Measurements from ENCODE around the gene WIPI1. TPM values are rescaled to one million over a fixed set of nuclear protein-coding genes. Genes with fewer than 3 reads are reported as not detected.
"Not testable (repeated sequence)": the region's sequence is repeated elsewhere in the genome, so short reads cannot be mapped to it uniquely, and the experiment has no call there.

The WIPI1 gene
- polyA plus RNA-seq, 3 donors: 23.5 to 24.1 (median 23.5) TPM

DNA sequence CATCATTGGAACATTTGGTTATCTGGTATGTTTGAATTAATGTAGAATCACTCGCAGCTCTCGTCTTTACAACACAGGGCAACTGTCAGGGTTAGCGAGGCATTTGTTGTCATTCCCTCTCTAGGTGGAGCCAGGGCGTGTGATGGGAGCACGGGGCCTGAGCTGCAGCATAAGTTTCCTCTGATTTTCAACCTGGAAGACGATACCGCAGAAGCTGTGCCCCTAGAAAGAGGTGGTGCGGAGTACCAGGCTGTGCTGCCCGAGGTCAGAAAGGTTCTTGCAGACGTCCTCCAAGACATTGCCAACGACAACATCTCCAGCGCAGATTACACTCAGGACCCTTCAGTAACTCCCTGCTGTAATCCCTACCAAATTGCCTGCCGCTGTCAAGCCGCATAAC, 37.2 kb downstream of the WIPI1 start:
- DNase-seq (ENCODE audit: low read depth in 3 of 3, low spot score in 2 of 3): no peak

GRCh38 chr17:68418876-68419275, 38.4 kb downstream of the WIPI1 start:
- no peak for DNase-seq (ENCODE audit: low read depth in 3 of 3, low spot score in 2 of 3)

GRCh38 chr17:68417317-68417716, 40.0 kb downstream of the WIPI1 start:
- no peak for DNase-seq (ENCODE audit: low read depth in 3 of 3, low spot score in 2 of 3)

- not testable (repeated sequence) for DNase-seq (ENCODE audit: low read depth in 3 of 3, low spot score in 2 of 3)
Measured at GRCh38 chr17:68414901-68415300, 42.4 kb downstream of the WIPI1 start.

GRCh38 chr17:68413597-68414560, 43.4 kb downstream of the WIPI1 start:
- DNase-seq (ENCODE audit: low read depth in 3 of 3, low spot score in 2 of 3): not testable (repeated sequence)

DNA sequence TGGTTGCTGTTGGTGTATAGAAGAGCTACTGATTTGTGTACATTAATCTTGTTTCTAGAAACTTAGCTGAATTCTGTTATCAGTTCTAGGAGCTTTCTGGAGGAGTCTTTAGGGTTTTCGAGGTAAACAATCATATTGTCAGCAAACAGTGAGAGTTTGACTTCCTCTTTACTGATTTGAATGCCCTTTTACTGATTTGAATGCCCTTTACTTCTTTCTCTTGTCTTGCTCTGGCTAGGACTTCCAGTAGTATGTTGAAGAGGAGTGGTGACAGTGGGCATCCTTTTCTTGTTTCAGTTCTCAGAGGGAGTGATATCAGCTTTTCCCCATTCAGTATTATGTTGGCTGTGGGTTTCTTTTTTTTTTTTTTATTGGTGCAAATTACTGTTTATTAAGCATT, 49.6 kb downstream of the WIPI1 start:
- not testable (repeated sequence) for DNase-seq (ENCODE audit: low read depth in 3 of 3, low spot score in 2 of 3)

- DNase-seq (ENCODE audit: low read depth in 3 of 3, low spot score in 2 of 3): not testable (repeated sequence)
Measured at GRCh38 chr17:68403837-68404236, 53.5 kb downstream of the WIPI1 start.

- no peak for DNase-seq (ENCODE audit: low read depth in 3 of 3, low spot score in 2 of 3)
Measured at GRCh38 chr17:68403122-68403521, 54.2 kb downstream of the WIPI1 start.

GRCh38 chr17:68401288-68401687, 56.0 kb downstream of the WIPI1 start:
- DNase-seq (ENCODE audit: low read depth in 3 of 3, low spot score in 2 of 3): no peak

- DNase-seq (ENCODE audit: low read depth in 3 of 3, low spot score in 2 of 3): no peak
Measured at GRCh38 chr17:68400404-68400735, 56.9 kb downstream of the WIPI1 start.

DNA sequence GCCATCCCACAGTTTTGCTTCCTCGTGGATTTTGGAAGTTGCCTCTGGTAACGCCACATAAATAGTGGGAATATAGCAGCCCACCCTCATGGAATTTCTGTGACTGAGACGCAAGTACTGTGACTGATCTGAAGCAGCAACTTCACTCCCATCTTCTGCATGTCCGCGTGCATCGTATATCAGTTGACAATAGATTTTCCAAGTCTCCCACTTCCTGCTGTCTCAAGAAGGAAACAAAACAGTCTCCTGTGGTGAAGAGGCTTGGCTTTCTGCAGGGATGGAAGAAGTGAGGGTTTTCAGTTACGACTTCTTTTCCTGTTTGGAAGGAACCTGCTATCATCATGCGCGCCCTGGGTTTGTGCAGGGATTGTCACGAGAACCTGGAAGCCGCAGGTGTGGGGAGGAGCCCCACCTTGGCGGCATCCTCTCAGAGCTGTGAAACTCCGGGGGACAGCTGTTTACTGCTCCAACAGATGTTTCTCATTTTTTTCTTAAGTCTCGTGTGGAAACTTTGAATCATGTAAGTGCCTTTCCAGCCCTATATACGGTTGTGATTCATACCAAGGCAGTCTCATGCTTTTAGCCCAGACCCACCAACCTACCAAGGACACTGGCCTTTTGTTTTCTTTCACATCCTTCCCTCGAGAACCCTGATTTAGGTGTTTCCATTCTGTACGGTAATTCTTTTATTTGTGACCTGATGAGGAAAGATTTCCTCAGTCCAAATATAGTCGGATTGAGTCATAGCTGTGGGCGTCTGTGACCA, 57.5 kb downstream of the WIPI1 start:
- no peak for DNase-seq (ENCODE audit: low read depth in 3 of 3, low spot score in 2 of 3)

GRCh38 chr17:68398691-68399637, 58.3 kb downstream of the WIPI1 start:
- DNase-seq (ENCODE audit: low read depth in 3 of 3, low spot score in 2 of 3): peak in 1 of 3 donors; percentile 61

DNA sequence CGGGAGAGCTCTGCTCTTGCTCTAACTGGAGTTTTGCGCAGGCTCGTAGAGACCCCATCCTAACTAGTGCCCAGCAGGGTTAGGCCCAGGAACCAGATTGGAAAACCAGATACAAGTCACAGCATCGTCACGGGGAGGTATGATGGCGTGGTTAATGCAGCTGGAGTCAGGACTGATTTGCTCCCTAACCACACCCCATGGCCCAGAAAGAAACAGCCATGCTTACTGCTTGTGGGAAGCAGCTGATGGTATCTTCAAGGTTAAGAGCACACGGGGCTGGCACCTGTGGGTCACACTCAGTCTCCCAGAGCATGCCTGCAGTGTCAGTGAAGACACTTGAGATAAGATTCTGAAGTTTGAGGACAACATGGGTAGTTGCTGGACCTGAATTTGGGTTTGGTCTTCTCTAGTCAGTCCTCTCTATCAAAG, 60.2 kb downstream of the WIPI1 start:
- DNase-seq (ENCODE audit: low read depth in 3 of 3, low spot score in 2 of 3): no peak

DNA sequence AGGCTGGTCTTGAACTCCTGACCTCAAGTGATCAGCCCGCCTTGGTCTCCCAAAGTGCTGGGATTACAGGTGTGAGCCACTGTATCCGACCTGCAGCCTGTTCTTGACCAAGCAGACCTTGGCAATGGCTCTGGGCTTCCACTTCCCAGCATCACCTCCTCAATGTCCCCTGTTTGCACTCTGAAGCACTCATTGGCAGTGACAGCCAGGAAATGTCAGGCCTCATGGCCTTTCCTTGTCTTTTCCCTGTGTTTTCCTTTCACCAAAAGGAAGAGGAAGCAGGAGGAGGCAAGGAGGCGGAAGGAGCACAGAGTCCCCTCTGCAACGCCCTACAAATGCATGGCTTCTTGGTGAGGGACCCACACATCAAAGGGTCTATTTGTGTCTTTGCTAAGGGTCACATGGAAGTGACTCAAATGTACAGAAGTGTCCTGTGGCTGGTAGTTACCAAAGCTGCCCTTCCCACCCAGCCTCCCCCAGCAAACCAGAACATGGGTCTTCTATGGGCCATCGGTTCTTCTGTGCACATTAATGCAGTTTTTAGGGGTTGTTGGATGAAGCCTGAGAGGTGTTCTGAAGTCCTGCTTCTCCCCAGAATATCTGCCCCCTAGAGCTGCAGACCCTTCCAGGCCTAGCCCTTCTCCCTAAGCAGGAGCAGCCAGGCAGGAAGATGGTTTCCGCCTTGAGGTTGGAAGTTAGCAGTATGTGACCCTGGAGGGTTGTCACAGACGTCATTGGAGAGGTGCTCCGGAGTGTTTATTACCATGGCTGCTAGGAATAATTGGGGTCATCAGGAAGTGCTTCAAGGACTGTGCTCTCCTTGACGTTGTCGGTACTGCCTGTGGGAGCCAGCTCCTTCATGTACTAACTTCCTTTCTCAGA, 60.8 kb downstream of the WIPI1 start:
- no peak for DNase-seq (ENCODE audit: low read depth in 3 of 3, low spot score in 2 of 3)

DNA sequence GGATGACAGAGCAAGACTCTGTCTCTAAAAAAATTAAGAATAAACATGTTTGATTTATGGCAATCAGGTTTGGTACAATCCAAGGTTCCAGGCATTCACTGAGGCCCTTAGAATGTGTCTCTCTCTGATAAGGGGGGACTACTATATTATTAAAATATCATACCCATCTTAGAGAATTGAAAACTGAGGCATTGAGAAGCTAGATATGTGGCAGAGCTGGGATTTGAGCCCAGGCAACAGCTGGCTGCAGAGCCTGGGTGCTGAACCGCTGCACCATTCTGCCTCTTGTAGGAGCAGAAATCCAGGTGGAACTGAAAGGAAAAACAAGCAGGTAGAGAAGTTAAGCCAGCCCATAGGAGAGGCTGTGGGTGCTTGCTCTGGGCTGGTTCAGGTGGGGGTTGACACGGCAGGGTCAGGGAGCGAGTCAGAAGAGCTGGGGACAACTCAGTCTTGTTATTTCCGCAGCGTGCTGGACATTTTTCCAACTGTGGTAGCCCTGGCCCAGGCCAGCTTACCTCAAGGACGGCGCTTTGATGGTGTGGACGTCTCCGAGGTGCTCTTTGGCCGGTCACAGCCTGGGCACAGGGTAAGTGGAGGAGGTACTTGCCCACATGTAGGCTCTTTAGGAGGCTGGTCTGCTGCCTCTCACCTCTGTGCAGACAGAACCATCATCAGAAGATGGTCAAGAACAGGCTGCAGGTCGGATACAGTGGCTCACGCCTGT, 62.5 kb downstream of the WIPI1 start:
- no peak for DNase-seq (ENCODE audit: low read depth in 3 of 3, low spot score in 2 of 3)

DNA sequence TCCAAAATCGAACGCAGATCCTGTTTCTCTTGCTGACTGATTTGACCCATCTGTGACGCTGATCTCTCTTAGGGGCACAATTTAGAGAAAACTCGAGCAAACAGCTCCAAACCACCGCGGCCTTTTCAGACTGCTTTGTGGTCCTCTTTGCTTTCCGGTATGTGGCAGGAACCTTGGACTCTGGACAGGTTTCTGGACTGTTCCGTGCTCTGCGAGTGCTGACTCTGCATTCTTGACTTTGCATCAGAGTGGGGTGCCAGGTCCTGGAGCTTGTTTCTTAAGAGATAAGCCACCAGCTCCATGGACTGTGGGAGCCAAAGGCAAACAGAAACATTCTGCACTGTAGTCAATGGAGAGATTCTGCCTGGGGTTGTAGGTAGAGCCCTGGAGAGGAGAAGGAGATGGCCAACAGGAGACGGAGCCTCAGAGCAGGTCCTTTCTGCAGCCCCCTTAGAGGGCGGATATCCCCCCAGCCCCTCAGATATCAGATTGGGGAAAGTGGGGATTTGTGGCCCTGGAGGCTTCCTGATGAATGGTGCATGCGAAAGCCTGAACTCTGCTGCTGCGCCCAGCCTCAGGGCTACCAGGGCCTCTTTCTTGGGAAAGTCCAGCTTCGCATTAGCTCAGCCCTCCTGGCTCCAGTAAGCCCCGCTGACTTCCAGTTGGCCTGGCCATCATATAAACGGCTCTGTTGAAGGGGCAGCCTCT, 65.6 kb downstream of the WIPI1 start:
- DNase-seq (ENCODE audit: low read depth in 3 of 3, low spot score in 2 of 3): no peak

DNA sequence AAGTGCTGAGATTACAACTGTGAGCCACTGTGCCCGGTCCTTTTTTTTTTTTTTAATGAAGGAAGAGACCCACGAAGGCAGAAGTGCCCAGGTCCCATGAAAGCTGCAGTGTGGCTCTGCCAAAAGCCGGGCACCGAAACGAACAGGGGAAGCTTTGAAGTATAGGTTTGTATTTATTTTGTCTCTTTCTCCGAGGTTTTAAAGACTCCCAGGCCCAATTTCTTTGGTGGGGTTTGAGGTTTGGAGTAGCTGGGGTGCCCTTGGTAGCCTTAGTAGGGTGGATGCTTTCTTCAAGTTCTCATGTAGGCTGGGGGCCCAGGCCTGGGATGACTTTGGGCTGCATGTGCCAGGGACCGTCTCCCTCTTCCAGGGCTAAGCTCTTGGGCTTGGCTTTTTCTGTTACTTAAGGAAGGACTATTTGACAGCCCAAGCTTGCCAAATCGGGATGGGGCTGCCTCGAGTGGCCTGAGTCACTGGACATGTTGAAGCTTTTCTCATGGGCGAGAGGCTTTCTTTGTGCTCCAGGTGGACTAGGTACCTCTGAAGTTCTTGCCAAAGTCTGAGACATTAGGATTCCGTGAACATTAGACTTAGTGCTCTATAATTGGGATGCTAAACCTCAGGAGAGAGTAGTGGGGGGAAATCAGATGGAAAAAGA, 66.3 kb downstream of the WIPI1 start:
- DNase-seq (ENCODE audit: low read depth in 3 of 3, low spot score in 2 of 3): no peak

DNA sequence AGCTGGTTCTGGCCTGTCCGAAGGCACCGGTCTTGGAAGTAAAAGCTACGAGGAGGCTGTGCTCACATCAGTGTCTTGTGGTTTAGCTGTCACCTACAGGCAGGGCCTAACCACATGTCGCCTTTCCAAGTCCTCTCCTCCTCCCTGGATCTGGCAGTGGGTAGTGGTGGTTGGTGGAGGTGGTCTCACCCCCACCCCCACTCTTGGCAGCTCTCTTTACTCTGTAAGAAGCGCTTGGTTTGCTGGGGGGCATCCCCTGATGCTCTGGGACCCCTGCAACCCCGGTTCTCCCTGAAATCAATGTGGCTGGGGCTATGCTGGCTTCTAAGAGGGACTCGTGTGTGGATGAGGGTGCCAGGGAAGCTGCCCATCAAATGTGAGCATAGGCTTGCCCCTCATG, 68.3 kb downstream of the WIPI1 start:
- no peak for DNase-seq (ENCODE audit: low read depth in 3 of 3, low spot score in 2 of 3)

All from right renal cortex interstitium (tissue), 3 donors.